ENCODE results near the gene ACOX3. TPM values are rescaled to one million over a fixed set of nuclear protein-coding genes. Genes with fewer than 3 reads are reported as not detected.

Gene ACOX3
- total RNA-seq, 1 donor from 2014 or later, result 23.8 TPM

GRCh38 chr4:8333726-8334460 is 106.6 kb downstream of the ACOX3 start:
- DNase-seq, result no peak
- no peak for TF ChIP-seq CTCF (IDR thresholded peaks at IDR 0.05; ENCODE audit: partially characterized antibody, unreplicated experiment)
- H3K9me3 Mint-ChIP-seq (ENCODE audit: unreplicated experiment), result peaks cover 8% of the 10 kb centered on the region

GRCh38 chr4:8332891-8333331 is 107.6 kb downstream of the ACOX3 start:
- Mint-ChIP-seq H3K9me3 (ENCODE audit: unreplicated experiment) (peaks cover 8% of the 10 kb centered on the region), H3K4me3 (ENCODE audit: unreplicated experiment) (no peak overlapping the region), H3K4me1 (ENCODE audit: low read depth, unreplicated experiment) (no peaks in the 10 kb centered on the region), H3K27me3 (ENCODE audit: unreplicated experiment) (peaks cover 2% of the 10 kb centered on the region), H3K36me3 (ENCODE audit: unreplicated experiment) (peaks cover 20% of the 10 kb centered on the region), H3K27ac (ENCODE audit: unreplicated experiment) (no peak overlapping the region)
- DNase-seq, result no peak
- no peak for TF ChIP-seq CTCF (IDR thresholded peaks at IDR 0.05; ENCODE audit: partially characterized antibody, unreplicated experiment)

More at GRCh38 chr4:8333726-8334460, 106.6 kb downstream of the ACOX3 start:
- peaks cover 20% of the 10 kb centered on the region for H3K36me3 Mint-ChIP-seq (ENCODE audit: unreplicated experiment)
- no peaks in the 10 kb centered on the region for H3K27me3 Mint-ChIP-seq (ENCODE audit: unreplicated experiment)
- no peaks in the 10 kb centered on the region for H3K4me1 Mint-ChIP-seq (ENCODE audit: low read depth, unreplicated experiment)
- H3K27ac Mint-ChIP-seq (ENCODE audit: unreplicated experiment), result no peak overlapping the region
- H3K4me3 Mint-ChIP-seq (ENCODE audit: unreplicated experiment), result no peak overlapping the region

GRCh38 chr4:8332038-8332857 is 108.3 kb downstream of the ACOX3 start:
- Mint-ChIP-seq H3K27me3 (ENCODE audit: unreplicated experiment) (peaks cover 2% of the 10 kb centered on the region), H3K4me1 (ENCODE audit: low read depth, unreplicated experiment) (no peaks in the 10 kb centered on the region), H3K36me3 (ENCODE audit: unreplicated experiment) (peaks cover 20% of the 10 kb centered on the region), H3K9me3 (ENCODE audit: unreplicated experiment) (peaks cover 8% of the 10 kb centered on the region), H3K4me3 (ENCODE audit: unreplicated experiment) (no peak overlapping the region), H3K27ac (ENCODE audit: unreplicated experiment) (no peak overlapping the region)
- DNase-seq, result no peak
- no peak for TF ChIP-seq CTCF (IDR thresholded peaks at IDR 0.05; ENCODE audit: partially characterized antibody, unreplicated experiment)

GRCh38 chr4:8331575-8331955 is 109.0 kb downstream of the ACOX3 start:
- no peaks in the 10 kb centered on the region for H3K4me1 Mint-ChIP-seq (ENCODE audit: low read depth, unreplicated experiment)
- peaks cover 4% of the 10 kb centered on the region for H3K9me3 Mint-ChIP-seq (ENCODE audit: unreplicated experiment)
- H3K27ac Mint-ChIP-seq (ENCODE audit: unreplicated experiment), result no peak overlapping the region
- TF ChIP-seq CTCF (IDR thresholded peaks at IDR 0.05; ENCODE audit: partially characterized antibody, unreplicated experiment), result no peak
- H3K36me3 Mint-ChIP-seq (ENCODE audit: unreplicated experiment), result peaks cover 20% of the 10 kb centered on the region
- peaks cover 2% of the 10 kb centered on the region for H3K27me3 Mint-ChIP-seq (ENCODE audit: unreplicated experiment)
- DNase-seq, result no peak
- H3K4me3 Mint-ChIP-seq (ENCODE audit: unreplicated experiment), result no peak overlapping the region

Data from glutamatergic neuron (in vitro differentiated cells).